DMS153 treated with DMSO at 0.1 percent for 48 hours (cell line): ENCODE data around the gene TADA3.

Experiments used
- DNase-seq: peaks from one replicate; lab custom pipeline; 2025; ENCODE audit not compliant: unreplicated experiment; lab: John Stamatoyannopoulos, UW

Gene TADA3

DNA sequence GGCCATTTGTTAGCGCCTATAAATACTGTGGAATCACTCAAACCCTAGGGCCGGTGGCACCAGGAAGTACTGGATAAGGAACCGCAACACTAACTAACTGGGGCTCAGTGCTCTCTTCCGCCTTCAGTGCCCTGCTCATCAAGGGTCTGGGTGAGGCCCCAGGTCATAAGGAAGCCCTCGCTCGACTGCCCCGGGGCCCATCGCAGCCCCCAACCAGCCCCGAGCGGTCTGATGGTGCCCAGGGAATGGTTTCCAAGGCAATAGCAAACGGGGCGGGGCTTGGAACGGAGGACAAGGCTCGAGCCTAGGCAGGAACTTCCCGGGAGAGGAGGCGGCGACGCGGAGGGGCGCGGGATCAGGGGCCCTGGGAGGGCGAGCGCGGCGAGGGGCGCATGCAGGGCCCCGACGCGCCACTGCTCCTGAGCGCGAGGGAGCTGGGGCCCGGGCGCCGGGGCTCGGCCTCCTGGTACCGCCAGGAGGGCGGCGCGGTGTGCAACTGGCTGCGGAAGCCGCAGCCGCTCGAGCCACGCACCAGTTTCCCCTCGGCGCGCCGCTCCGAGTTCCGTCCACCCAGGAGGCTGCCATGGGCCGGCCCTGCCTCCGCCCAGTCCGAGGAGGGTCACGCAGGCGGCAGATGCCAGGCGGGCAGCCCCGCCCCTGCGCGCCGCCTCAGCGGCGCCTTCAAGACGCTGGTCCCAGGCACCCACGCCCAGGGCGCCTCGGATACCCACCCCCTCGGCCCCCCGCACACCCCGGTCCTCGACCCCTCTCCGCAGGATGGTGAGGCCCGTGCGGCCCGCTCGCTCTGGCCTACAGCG is 17.6 kb upstream of the TADA3 start, which contains the start of gene TTLL3:
Gene TTLL3 (plus strand): TSS at position 648 of the 818 bp plus-strand sequence. CDS start 400 bp downstream, outside the sequence.
- DNase-seq, result peak; percentile 52

DNA sequence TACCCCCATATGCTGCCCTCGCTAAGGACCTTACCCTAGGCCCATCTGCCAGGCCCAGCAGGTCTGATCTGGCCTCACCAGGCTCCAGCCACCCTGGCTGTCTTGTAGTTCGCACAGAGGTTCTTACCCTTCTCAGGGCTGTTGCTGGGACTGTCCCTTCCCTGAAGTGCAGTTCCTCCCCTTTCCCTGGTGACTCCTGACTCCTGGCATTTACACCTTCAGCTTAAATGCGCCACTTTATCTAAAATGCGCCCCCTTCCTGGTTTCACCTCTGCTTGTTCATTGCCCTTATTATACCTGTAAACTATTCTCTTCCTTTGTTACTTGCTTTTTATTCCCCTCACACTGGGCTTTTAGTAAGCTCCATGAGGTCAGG is 17.0 kb upstream of the TADA3 start:
- DNase-seq, result no peak

DNA sequence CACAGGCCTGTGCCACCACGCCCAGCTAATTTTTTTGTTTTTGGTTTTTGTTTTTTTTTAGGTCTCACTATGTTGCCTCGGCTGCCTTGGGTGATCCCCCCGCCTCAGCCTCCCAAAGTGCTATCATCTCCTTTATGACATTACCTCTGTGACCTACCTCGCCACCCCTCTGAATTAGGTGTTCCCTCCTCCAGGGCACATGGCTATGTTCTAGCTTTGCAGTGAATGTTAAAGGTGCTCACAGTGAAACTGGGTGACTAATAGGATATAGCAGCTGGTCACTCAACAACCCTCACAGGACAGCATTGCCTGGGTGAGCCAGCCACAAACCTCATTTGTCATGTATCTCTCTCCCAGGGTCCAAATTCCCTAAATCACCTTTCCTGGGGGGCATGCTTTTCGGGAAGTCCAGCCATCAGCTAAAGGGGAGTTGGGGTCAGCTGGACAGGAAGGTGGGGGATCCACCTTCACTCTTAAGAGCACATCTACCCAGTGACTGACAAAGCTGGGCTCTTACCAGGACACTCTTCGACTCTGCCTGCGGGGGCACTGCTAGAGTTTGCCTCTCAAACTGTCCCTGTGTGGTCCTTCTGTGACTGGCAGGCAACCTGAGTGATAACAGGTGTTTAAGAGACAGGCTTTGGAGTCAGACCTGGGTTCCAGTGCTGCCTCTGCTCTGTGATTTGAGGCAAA is 16.2 kb upstream of the TADA3 start:
- peak; percentile 12 for DNase-seq

DNA sequence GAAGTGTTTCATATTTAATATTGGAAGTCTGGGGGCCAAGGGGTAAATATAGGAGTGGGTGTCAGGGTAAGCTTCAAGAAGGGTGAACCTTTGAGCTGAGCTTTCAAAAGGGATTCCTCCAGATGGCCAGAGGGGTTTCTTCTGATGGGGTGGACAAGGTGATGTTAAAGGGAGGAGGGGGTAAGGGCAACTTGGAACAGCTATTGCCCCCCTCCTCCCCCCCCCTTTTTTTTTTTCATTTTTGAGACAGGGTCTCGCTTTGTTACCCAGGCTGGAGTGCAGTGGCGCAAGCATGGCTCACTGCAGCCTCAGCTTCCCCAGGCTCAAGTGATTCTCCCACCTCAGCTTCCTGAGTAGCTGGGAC is 15.7 kb upstream of the TADA3 start:
- no peak for DNase-seq

DNA sequence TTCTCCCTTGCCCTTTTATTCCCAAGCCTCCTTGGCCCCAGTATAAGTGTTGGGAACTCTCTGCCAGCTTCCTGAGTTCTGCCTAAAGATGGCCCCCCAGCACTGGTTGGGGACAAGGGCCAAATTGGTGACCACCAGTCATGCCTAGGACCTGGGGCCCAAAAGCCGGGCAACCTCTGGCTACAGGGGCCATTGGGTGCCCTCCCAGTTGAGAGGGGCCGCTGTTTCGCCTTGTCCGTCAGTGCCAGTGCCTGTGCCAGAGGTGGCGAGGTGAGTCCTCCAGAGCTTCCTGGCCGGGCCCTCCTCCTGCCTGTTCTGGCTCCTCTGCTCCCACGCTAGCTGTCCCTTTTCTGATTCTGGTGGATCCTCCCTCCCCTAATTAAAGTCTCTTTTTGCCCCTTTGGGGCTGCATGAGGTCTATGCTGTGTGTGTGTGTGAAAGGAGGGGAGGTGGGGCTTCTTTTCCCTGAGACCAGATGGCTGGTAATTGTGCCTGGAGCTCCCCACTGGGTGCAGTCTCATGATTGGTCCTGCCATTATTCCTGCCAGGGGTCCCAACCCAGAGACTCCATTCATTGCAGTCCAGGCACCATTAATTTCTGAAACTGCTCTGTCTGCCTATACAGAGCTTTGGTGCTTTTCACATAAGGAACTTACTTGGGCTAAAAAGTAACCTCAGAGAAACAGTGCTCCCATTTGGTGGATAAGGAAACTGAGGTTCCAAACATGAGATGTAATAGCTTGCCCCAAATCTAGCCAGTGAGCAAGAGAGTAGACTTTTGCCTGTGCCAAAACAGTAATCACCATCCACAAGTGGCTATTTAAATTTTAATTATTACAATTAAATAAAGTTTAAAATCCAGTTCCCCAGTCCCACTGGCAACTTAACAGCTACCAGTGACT is 14.7 kb upstream of the TADA3 start:
- no peak for DNase-seq

DNA sequence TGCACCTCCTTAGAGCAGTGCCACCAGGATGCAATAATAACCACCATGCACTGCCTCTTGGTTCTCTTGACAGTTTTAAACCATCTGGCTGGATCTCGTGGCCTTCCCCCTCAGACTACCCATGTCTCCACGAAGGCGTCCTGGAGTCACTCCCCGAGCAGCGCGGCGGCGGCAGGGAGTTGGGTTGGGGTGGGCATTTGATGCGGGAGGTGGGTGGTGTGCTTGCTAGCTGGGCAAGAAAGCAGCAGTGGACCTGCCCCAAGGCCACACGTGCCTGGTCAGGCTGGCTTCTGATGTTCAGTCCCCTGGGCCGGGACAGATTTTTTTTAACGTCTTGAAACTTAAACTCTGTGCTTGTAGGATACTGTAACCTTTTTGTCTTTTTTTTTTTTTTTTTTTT is 13.9 kb upstream of the TADA3 start:
- DNase-seq, result no peak

DNA sequence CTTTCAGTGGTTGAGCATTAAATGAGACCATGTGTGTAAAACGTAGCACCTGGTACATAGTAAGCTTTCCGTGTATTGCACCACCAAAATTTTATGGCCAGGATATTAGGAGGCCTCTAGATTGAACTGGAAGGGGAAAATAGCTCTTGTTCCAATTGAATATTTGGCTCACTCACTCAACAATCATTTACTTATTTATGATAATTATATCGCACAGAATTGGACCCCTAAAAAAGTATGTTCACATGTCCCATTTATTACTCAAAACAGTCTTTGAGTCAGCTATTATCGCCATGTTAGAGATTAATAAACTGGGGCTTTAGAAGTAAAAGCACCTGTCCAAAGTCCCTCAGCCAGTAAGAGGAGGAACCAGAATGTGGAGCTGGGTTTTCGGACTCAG is 12.7 kb upstream of the TADA3 start:
- no peak for DNase-seq

DNA sequence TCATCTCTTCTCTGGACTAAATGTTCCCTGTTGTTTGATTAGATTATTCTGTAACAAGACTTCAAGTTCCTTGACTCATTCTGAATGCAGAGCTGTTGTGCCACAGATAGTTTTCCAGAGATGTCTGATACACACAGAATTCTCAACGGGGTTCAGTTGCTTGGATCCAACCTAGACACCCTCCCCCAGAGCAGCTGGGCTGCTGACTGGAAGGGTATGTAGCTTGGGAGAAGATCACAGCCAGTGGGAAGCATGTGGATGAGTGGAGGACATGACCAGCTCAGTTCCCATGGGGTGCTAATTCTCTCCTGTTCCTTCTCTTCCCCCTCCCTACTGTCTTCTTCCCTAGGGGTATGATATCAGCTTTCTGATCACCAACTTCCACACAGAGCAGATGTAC is 11.2 kb upstream of the TADA3 start:
- DNase-seq, result no peak

DNA sequence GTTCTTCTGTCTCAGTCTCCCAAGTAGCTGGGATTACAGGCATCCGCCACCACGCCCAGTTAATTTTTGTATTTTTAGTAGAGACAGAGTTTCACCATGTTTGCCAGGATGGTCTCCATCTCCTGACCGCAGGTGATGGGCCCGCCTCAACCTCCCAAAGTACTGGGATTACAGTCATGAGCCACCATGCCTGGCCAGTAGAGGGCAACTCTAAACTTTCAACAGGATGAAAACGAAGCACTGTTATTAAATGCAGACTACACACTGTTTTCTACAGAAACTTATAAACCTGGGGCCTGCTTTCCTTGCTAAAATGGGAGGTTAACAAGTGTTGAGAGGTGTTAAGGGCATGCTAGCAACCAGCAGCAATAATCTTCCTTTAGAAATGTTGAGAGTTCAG is 8.3 kb upstream of the TADA3 start:
- no peak for DNase-seq

DNA sequence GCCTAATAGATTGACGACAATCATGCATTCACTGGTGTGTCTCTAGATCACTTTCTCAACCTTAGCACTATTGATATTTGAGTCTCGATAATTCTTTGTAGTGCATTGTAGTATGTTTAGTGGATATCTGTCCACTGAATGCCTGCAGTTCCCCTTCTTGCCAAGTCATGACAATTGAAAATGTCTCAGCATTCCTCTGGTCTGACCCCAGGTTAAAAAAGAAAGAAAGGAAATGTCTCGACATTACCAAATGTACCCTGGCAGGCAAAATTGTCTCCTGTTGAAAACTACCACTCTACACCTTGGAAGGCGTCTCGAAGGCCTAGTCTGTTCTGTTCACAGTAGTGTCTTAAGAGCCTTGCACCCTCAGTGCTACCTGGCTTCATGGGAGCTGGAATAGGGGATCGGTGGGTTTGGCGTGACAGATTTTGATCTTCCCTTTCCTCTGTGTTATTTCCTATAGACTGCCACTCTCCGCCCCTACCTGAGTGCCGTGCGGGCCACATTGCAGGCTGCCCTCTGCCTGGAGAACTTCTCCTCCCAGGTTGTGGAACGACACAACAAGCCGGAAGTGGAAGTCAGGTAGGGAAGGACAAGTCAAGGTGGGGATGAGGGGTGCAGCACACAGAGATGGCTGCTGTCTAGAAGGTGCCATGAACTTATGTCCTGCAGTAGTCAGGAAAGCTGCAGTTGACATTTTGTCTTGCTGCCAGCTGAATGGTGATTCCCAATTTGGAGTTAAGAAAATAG is 5.1 kb upstream of the TADA3 start:
- no peak for DNase-seq

DNA sequence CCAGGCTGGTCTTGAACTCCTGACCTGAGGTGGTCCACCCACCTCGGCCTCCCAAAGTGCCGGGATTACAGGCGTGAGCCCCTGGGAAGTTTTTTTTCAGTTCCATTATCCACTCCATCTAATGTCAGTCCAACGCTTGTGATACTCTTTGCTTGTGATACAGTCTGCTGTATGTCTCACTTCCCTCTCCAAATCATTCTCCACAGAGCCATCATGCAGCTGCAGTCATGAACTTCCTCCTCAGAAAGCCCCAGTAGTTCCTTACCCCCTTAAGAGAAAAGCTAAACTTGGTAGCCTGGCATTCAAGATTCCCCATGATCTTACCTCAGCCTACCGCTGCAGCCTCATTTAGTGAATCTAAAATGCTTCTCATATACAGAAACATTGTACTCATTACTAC is 2.9 kb upstream of the TADA3 start:
- DNase-seq, result no peak

DNA sequence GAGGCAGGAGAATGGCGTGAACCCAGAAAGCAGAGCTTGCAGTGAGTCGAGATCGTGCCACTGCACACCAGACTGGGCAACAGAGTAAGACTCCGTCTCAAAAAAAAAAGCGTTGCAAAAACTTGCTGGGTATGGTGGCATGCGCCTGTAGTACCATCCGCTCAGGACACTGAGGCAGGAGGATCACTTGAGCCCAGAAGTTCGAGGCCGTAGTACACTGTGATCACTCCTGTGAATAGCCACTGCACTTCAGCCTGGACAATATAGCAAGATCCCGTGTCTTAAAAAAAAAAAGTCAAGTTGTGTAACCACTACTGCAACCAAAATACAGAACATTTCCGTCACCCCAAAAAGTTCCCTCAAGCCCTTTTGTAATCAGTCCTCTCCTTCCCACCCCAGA is 2.1 kb upstream of the TADA3 start:
- no peak for DNase-seq

DNA sequence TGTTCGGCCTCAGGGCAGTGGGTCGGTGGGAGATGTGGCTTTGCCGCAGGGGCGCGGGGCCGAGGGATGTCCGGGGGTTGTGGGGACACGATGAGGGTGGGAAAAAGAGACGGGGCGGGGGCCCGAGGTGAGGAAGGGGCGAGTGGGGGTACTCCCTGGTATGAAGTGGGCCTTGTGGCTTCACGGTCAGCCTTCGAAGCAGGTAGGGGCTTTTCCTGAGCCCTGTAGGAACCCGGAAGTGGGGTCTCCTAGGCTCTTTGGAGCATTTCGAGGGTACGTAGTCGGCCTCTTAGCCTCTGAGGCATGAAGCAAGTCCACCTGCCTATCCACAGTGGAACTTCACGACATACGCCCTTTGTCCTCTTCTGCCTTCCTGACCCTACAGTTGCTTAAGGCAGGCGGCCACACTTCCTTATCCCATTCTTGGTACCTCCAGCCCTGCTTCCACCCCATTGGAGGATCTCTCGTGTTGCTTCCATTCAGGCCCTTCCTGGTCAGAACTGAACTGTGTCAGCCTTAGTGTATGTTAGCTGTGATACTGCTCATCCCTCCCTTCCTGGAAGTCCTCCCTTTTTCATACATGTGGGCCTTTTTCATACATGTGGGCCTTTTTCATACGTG is 998 bp upstream of the TADA3 start:
- no peak for DNase-seq

DNA sequence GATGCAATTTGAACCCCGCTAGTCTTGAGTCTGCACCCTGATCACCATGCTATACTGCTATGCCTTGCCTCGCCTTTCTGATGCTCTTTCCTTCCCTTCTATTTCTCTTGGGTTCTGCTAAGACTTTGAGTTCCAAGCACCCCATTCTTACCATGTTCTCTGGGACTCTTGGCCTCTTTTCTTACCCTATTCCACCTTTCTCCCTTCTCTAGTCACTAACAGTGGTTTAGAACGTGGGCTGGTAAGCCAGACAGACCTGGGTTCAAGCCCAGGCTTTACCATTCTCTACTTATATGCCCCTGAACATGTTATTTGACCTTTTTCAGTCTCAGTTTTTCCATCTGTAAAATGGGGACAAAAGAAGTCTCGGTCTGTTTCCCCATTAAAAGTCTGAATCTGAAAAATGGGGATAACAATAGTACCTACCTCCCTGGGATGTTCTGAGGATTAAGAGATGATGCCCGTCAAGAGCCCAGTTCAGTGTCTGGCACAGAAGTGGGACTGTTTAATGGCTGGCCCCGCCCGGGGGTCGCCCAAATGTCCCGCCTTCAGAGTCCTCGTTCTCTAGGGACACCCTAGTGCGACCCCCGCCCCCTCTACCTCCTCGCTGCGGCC is 376 bp downstream of the TADA3 start:
- no peak for DNase-seq

DNA sequence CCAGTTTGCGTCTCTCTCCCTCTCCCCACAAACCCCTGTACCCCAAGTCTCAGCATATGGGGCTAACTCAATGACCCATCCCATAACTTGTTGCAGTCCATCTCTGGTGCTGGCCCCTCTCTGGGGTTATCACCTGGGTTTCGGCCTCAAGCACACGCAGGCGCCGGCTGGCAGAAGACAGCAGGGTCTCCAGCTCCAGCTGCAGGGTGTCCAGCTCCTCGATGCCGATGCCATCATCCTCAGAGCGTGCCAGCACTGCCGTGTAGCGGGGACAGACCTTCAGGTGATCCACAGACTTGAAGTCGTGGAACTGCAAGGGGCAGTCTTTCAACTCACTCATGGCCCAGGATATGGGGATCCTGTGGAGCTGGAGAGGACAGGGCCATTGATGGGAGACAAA is 1.1 kb downstream of the TADA3 start:
- DNase-seq, result no peak

DNA sequence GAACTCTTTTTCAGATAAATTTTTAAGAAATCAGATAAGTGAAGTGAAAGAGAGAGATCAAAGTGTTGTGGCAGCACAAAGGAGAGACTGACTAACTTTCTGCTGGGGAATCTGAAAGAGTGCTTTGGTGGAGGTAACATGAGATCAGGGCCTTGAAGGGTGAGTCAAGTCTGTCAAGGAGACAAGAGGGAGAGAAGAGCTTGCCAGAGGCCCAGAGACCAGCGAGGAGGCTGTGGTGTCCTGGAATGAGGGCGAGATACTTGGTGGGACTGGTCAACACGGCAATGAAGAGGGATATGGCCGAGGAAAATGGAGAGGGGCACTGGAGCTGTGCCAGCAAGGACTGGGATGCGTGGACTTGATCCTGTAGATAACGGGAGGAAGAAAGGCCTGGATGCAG is 4.6 kb downstream of the TADA3 start:
- no peak for DNase-seq

DNA sequence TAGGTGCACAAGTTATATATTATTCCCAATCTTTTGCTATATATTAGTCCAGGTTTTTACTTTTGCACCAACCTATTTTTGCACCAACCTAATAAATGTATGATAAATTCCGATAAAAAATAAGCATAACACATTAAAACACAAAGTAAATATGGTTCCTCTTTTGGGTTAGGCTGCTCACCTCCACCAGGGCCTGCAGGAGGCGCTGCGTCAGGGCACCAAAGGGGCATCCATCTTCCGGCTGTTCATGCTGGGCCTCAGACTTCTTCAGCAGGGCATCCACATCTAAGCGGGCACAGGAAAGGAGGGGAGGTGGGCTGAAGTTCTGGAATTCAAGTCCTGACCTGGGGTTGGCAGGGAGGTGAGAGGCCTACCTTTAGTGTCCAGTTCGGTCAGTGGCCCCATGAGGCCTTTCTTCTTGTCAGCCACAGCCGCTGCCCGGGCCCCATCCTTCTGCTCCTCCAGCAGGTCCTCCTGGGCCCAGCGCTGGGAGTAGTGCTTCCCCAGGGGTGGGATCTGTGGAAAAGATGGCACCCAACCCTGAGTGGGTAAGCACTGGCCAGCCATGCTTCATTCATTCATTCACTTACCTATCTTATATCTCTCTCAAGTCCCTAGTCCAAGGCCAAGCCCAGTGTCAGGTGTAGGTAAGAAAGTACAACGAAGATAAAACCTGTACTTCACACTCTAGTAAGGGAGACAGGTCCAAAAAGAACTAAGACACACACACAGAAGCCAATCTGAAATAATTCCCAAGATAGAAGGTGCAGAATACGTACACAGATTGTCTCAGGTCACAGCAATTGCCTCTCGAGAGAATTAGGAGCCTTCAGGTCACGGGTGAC is 5.2 kb downstream of the TADA3 start:
- DNase-seq, result no peak

DNA sequence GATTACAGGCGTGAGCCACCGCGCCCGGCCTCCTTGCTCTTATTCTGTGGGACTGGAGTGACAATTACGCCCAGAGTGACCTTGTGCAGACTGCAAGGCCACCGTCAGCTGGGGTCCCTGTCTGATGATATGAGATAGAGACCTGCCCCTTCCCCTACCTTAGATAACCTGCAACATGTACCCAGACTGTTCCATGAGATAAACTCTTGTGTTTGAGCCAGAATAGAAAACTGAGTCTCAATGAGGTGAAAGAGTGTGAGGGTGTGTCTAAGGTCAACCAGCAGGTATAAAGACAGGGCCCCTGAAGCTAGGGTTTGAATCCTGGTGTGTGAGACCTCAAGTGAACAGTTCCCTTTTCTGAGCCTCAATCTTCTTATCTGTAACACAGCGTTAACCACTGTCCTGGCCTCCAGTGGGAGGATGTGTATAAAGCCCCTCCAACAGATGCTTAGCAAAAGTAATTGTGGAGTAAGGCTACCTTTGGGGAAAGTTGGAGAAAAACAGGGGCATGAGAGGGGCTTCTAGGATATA is 6.0 kb downstream of the TADA3 start:
- no peak for DNase-seq

DNA sequence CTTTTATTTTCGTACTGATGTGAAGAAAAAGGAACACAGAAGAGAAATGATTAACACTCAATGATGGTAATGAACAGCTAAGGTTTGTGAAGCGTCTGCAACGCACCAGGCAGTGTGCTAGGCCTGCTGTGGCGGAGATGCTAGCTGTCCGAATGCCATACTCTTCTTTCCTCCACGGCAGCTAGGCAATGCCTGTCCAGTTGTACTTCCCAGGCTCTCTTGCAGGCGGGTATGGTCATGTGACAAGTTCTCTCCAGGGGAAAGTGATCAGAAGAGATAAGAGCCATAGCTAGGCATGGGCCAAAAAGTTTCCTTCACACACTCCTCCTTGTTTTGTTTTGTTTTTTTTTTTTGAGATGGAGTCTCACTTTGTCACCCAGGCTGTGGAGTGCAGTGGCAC is 6.7 kb downstream of the TADA3 start:
- no peak for DNase-seq
